ENCODE results near the gene MRGPRF.

- TF ChIP-seq, protein P1, sequence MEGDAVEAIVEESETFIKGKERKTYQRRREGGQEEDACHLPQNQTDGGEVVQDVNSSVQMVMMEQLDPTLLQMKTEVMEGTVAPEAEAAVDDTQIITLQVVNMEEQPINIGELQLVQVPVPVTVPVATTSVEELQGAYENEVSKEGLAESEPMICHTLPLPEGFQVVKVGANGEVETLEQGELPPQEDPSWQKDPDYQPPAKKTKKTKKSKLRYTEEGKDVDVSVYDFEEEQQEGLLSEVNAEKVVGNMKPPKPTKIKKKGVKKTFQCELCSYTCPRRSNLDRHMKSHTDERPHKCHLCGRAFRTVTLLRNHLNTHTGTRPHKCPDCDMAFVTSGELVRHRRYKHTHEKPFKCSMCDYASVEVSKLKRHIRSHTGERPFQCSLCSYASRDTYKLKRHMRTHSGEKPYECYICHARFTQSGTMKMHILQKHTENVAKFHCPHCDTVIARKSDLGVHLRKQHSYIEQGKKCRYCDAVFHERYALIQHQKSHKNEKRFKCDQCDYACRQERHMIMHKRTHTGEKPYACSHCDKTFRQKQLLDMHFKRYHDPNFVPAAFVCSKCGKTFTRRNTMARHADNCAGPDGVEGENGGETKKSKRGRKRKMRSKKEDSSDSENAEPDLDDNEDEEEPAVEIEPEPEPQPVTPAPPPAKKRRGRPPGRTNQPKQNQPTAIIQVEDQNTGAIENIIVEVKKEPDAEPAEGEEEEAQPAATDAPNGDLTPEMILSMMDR (IDR thresholded peaks at IDR 0.05): no peak
- TF ChIP-seq EZH2 (IDR thresholded peaks at IDR 0.05; ENCODE audit: borderline replicate concordance, insufficient read depth, low read depth, low read length, poor library complexity, severe bottlenecking): no peak
Observed at GRCh38 chr11:69053546-69054396, 40.7 kb upstream of the MRGPRF start.

Measured in B cell (primary cell).